Measurements from ENCODE around the gene CPEB4.

- TF ChIP-seq CTCF (IDR thresholded peaks at IDR 0.05 in 2 of 3, conservative IDR thresholded peaks at IDR 0.05 in 1 of 3; ENCODE audit: control insufficient read depth in 2 of 3, extremely low read depth in 1 of 3, insufficient read depth in 1 of 3, low read depth in 3 of 3, low read length in 3 of 3): no peak
- TF ChIP-seq EP300 (IDR thresholded peaks at IDR 0.05; ENCODE audit: borderline replicate concordance in 1 of 2, control insufficient read depth in 1 of 2, low read depth in 2 of 2, low read length in 2 of 2): no peak
- TF ChIP-seq IRF5 (IDR thresholded peaks at IDR 0.05; ENCODE audit: borderline replicate concordance): no peak
- no peak for TF ChIP-seq JUNB (IDR thresholded peaks at IDR 0.05)
- no peak for TF ChIP-seq POLR2AphosphoS5 (IDR thresholded peaks at IDR 0.05; ENCODE audit: low read length)
- TF ChIP-seq BMI1 (IDR thresholded peaks at IDR 0.05; ENCODE audit: borderline replicate concordance): no peak
- TF ChIP-seq CHD2 (IDR thresholded peaks at IDR 0.05; ENCODE audit: borderline replicate concordance, low read depth, low read length): no peak
- TF ChIP-seq TARDBP (IDR thresholded peaks at IDR 0.05; ENCODE audit: borderline replicate concordance): no peak
- no peak for TF ChIP-seq DPF2 (IDR thresholded peaks at IDR 0.05)
- TF ChIP-seq FOXM1 (IDR thresholded peaks at IDR 0.05; ENCODE audit: low read depth, low read length): no peak
- TF ChIP-seq NR2F1 (conservative IDR thresholded peaks at IDR 0.05): no peak
Observed at GRCh38 chr5:173839117-173839713, 48.9 kb upstream of the CPEB4 start.
